Nucleus accumbens (tissue), 56 donors: ENCODE data around the gene SMDT1.
A peak's percentile ranks its signal among the peaks of the same experiment; 100 is the strongest.
"Not testable (repeated sequence)": the region's sequence is repeated elsewhere in the genome, so short reads cannot be mapped to it uniquely, and the experiment has no call there.

Experiments used
- DNase-seq, 56 donors: peaks; one replicate each; lab custom pipeline; 2025; lab: John Stamatoyannopoulos, UW

Gene SMDT1

GRCh38 chr22:42069801-42070516 lies 9.5 kb upstream of the SMDT1 start:
- DNase-seq: peak in 2 of 56 donors; percentile 41 to 45

GRCh38 chr22:42070517-42071422 lies 8.7 kb upstream of the SMDT1 start, which contains the start of gene NAGA:
TSS of gene NAGA (minus strand) at chr22:42070812. CDS start at chr22:42070297, 515 bp downstream.
- DNase-seq: peak; percentile 52 to 96 (median 88)

- DNase-seq: not testable (repeated sequence)
Measured at GRCh38 chr22:42071508-42071907, 8.0 kb upstream of the SMDT1 start.

- DNase-seq: no peak
Measured at GRCh38 chr22:42072606-42073330, 6.7 kb upstream of the SMDT1 start.

- DNase-seq: no peak
Measured at GRCh38 chr22:42073621-42074041, 5.9 kb upstream of the SMDT1 start.

GRCh38 chr22:42074132-42074811 lies 5.2 kb upstream of the SMDT1 start, which contains the start of gene PHETA2:
TSS of gene PHETA2 (plus strand) at chr22:42074248. CDS start at chr22:42077294, 3,046 bp downstream.
- peak in 2 of 56 donors; percentile 28 for DNase-seq

- no peak for DNase-seq
Measured at GRCh38 chr22:42074846-42075676, 4.4 kb upstream of the SMDT1 start.

GRCh38 chr22:42076764-42077485 lies 2.6 kb upstream of the SMDT1 start:
- no peak for DNase-seq

- DNase-seq: no peak
Measured at GRCh38 chr22:42077486-42078125, 1.9 kb upstream of the SMDT1 start.

- peak in 13 of 56 donors; percentile 45 to 72 (median 60) for DNase-seq
Measured at GRCh38 chr22:42078469-42079318, 806 bp upstream of the SMDT1 start.

- peak in 31 of 56 donors; percentile 6 to 66 (median 31) for DNase-seq
Measured at GRCh38 chr22:42080287-42080686, 787 bp downstream of the SMDT1 start.

GRCh38 chr22:42083119-42083518 lies 3.6 kb downstream of the SMDT1 start:
- no peak for DNase-seq

GRCh38 chr22:42084874-42085273 lies 5.4 kb downstream of the SMDT1 start:
- DNase-seq: no peak

GRCh38 chr22:42086051-42086450 lies 6.6 kb downstream of the SMDT1 start:
- no peak for DNase-seq

- DNase-seq: peak; percentile 91 to 100 (median 99)
Measured at GRCh38 chr22:42090596-42091454, 11.3 kb downstream of the SMDT1 start, which contains the start of gene NDUFA6. TSS of gene NDUFA6 (minus strand) at chr22:42090772. CDS start at chr22:42090744, 28 bp downstream.

GRCh38 chr22:42091455-42091782 lies 11.9 kb downstream of the SMDT1 start:
- DNase-seq: no peak
